ENCODE measurements around the gene KLHL5.
"Not testable (repeated sequence)": the region's sequence is repeated elsewhere in the genome, so short reads cannot be mapped to it uniquely, and the experiment has no call there.

The KLHL5 gene

GRCh38 chr4:39104255-39104654, 42.2 kb downstream of the KLHL5 start:
- no peak overlapping the region for H3K9ac ChIP-seq (ENCODE audit: low read length)
- H3K4me1 ChIP-seq (ENCODE audit: control insufficient read depth, insufficient read depth, low read length), result no peaks in the 10 kb centered on the region
- no peaks in the 10 kb centered on the region for H3K9me3 ChIP-seq (ENCODE audit: control insufficient read depth, low read length)
- no peak overlapping the region for H3K4me3 ChIP-seq (ENCODE audit: low read length)
- peaks cover 18% of the 10 kb centered on the region for H3K36me3 ChIP-seq (ENCODE audit: control insufficient read depth, insufficient read depth, low read length, severe bottlenecking)
- H3K27me3 ChIP-seq (replicated peaks; ENCODE audit: control insufficient read depth, insufficient read depth, low read length), result no peaks in the 10 kb centered on the region
- peak; percentile 38 for DNase-seq (ENCODE audit: low read depth)

- Histone ChIP-seq H3K27me3 (replicated peaks; ENCODE audit: control insufficient read depth, insufficient read depth, low read length) (no peaks in the 10 kb centered on the region), H3K4me1 (ENCODE audit: control insufficient read depth, insufficient read depth, low read length) (no peaks in the 10 kb centered on the region), H3K9ac (ENCODE audit: low read length) (no peak overlapping the region), H3K36me3 (ENCODE audit: control insufficient read depth, insufficient read depth, low read length, severe bottlenecking) (peaks cover 18% of the 10 kb centered on the region), H3K4me3 (ENCODE audit: low read length) (no peak overlapping the region), H3K9me3 (ENCODE audit: control insufficient read depth, low read length) (no peaks in the 10 kb centered on the region)
- DNase-seq (ENCODE audit: low read depth), result no peak
Observed at GRCh38 chr4:39106011-39106410, 44.0 kb downstream of the KLHL5 start.

- peaks cover 23% of the 10 kb centered on the region for H3K36me3 ChIP-seq (ENCODE audit: control insufficient read depth, insufficient read depth, low read length, severe bottlenecking)
- H3K9me3 ChIP-seq (ENCODE audit: control insufficient read depth, low read length), result no peaks in the 10 kb centered on the region
- peak; percentile 34 for DNase-seq (ENCODE audit: low read depth)
- H3K4me3 ChIP-seq (ENCODE audit: low read length), result no peak overlapping the region
- no peaks in the 10 kb centered on the region for H3K4me1 ChIP-seq (ENCODE audit: control insufficient read depth, insufficient read depth, low read length)
- no peaks in the 10 kb centered on the region for H3K27me3 ChIP-seq (replicated peaks; ENCODE audit: control insufficient read depth, insufficient read depth, low read length)
- H3K9ac ChIP-seq (ENCODE audit: low read length), result no peak overlapping the region
Observed at GRCh38 chr4:39114436-39114835, 52.4 kb downstream of the KLHL5 start.

GRCh38 chr4:39118034-39118658, 56.1 kb downstream of the KLHL5 start:
- Histone ChIP-seq H3K9me3 (ENCODE audit: control insufficient read depth, low read length) (no peaks in the 10 kb centered on the region), H3K4me1 (ENCODE audit: control insufficient read depth, insufficient read depth, low read length) (no peaks in the 10 kb centered on the region), H3K36me3 (ENCODE audit: control insufficient read depth, insufficient read depth, low read length, severe bottlenecking) (peaks cover 20% of the 10 kb centered on the region), H3K4me3 (ENCODE audit: low read length) (no peak overlapping the region), H3K27me3 (replicated peaks; ENCODE audit: control insufficient read depth, insufficient read depth, low read length) (no peaks in the 10 kb centered on the region), H3K9ac (ENCODE audit: low read length) (no peak overlapping the region)
- DNase-seq (ENCODE audit: low read depth), result no peak

- no peaks in the 10 kb centered on the region for H3K27me3 ChIP-seq (replicated peaks; ENCODE audit: control insufficient read depth, insufficient read depth, low read length)
Observed at GRCh38 chr4:39120418-39120817, 58.4 kb downstream of the KLHL5 start.

GRCh38 chr4:39124885-39125599, 63.0 kb downstream of the KLHL5 start:
- Histone ChIP-seq H3K4me3 (ENCODE audit: low read length) (no peak overlapping the region), H3K4me1 (ENCODE audit: control insufficient read depth, insufficient read depth, low read length) (peaks cover 5% of the 10 kb centered on the region), H3K9ac (ENCODE audit: low read length) (no peak overlapping the region), H3K27me3 (replicated peaks; ENCODE audit: control insufficient read depth, insufficient read depth, low read length) (no peaks in the 10 kb centered on the region), H3K36me3 (ENCODE audit: control insufficient read depth, insufficient read depth, low read length, severe bottlenecking) (peaks cover 3% of the 10 kb centered on the region), H3K9me3 (ENCODE audit: control insufficient read depth, low read length) (no peaks in the 10 kb centered on the region)
- no peak for DNase-seq (ENCODE audit: low read depth)

More at GRCh38 chr4:39120418-39120817, 58.4 kb downstream of the KLHL5 start:
- Histone ChIP-seq H3K36me3 (ENCODE audit: control insufficient read depth, insufficient read depth, low read length, severe bottlenecking) (peaks cover 3% of the 10 kb centered on the region), H3K4me3 (ENCODE audit: low read length) (no peak overlapping the region), H3K9ac (ENCODE audit: low read length) (no peak overlapping the region), H3K9me3 (ENCODE audit: control insufficient read depth, low read length) (no peaks in the 10 kb centered on the region), H3K4me1 (ENCODE audit: control insufficient read depth, insufficient read depth, low read length) (peaks cover 5% of the 10 kb centered on the region)
- no peak for DNase-seq (ENCODE audit: low read depth)

- Histone ChIP-seq H3K9me3 (ENCODE audit: control insufficient read depth, low read length) (no peaks in the 10 kb centered on the region), H3K9ac (ENCODE audit: low read length) (no peak overlapping the region), H3K4me3 (ENCODE audit: low read length) (no peak overlapping the region), H3K27me3 (replicated peaks; ENCODE audit: control insufficient read depth, insufficient read depth, low read length) (no peaks in the 10 kb centered on the region), H3K36me3 (ENCODE audit: control insufficient read depth, insufficient read depth, low read length, severe bottlenecking) (peaks cover 3% of the 10 kb centered on the region), H3K4me1 (ENCODE audit: control insufficient read depth, insufficient read depth, low read length) (peaks cover 5% of the 10 kb centered on the region)
- DNase-seq (ENCODE audit: low read depth), result no peak
Observed at GRCh38 chr4:39125600-39125985, 63.6 kb downstream of the KLHL5 start.

GRCh38 chr4:39126256-39127095, 64.4 kb downstream of the KLHL5 start:
- H3K4me1 ChIP-seq (ENCODE audit: control insufficient read depth, insufficient read depth, low read length), result peaks cover 5% of the 10 kb centered on the region
- DNase-seq (ENCODE audit: low read depth), result no peak
- peaks cover 3% of the 10 kb centered on the region for H3K36me3 ChIP-seq (ENCODE audit: control insufficient read depth, insufficient read depth, low read length, severe bottlenecking)
- no peak overlapping the region for H3K9ac ChIP-seq (ENCODE audit: low read length)
- no peak overlapping the region for H3K4me3 ChIP-seq (ENCODE audit: low read length)
- H3K9me3 ChIP-seq (ENCODE audit: control insufficient read depth, low read length), result no peaks in the 10 kb centered on the region
- no peaks in the 10 kb centered on the region for H3K27me3 ChIP-seq (replicated peaks; ENCODE audit: control insufficient read depth, insufficient read depth, low read length)

- no peaks in the 10 kb centered on the region for H3K36me3 ChIP-seq (ENCODE audit: control insufficient read depth, insufficient read depth, low read length, severe bottlenecking)
- H3K4me1 ChIP-seq (ENCODE audit: control insufficient read depth, insufficient read depth, low read length), result peaks cover 6% of the 10 kb centered on the region
- no peak overlapping the region for H3K9ac ChIP-seq (ENCODE audit: low read length)
- no peaks in the 10 kb centered on the region for H3K27me3 ChIP-seq (replicated peaks; ENCODE audit: control insufficient read depth, insufficient read depth, low read length)
- H3K9me3 ChIP-seq (ENCODE audit: control insufficient read depth, low read length), result no peaks in the 10 kb centered on the region
- H3K4me3 ChIP-seq (ENCODE audit: low read length), result no peak overlapping the region
- no peak for DNase-seq (ENCODE audit: low read depth)
Observed at GRCh38 chr4:39133623-39134022, 71.6 kb downstream of the KLHL5 start.

- Histone ChIP-seq H3K4me3 (ENCODE audit: low read length) (peak overlapping the region; percentile 30), H3K9me3 (ENCODE audit: control insufficient read depth, low read length) (no peaks in the 10 kb centered on the region), H3K4me1 (ENCODE audit: control insufficient read depth, insufficient read depth, low read length) (peaks cover 6% of the 10 kb centered on the region), H3K9ac (ENCODE audit: low read length) (no peak overlapping the region), H3K27me3 (replicated peaks; ENCODE audit: control insufficient read depth, insufficient read depth, low read length) (no peaks in the 10 kb centered on the region), H3K36me3 (ENCODE audit: control insufficient read depth, insufficient read depth, low read length, severe bottlenecking) (no peaks in the 10 kb centered on the region)
- no peak for DNase-seq (ENCODE audit: low read depth)
Observed at GRCh38 chr4:39134683-39135306, 72.8 kb downstream of the KLHL5 start.

GRCh38 chr4:39138227-39138626, 76.2 kb downstream of the KLHL5 start:
- not testable (repeated sequence) for DNase-seq (ENCODE audit: low read depth); H3K27me3 ChIP-seq (replicated peaks; ENCODE audit: control insufficient read depth, insufficient read depth, low read length); H3K36me3 ChIP-seq (ENCODE audit: control insufficient read depth, insufficient read depth, low read length, severe bottlenecking); H3K9ac ChIP-seq (ENCODE audit: low read length); H3K4me3 ChIP-seq (ENCODE audit: low read length); H3K9me3 ChIP-seq (ENCODE audit: control insufficient read depth, low read length); H3K4me1 ChIP-seq (ENCODE audit: control insufficient read depth, insufficient read depth, low read length)
